Measurements from ENCODE around the gene SLC35F3. TPM values are rescaled to one million over a fixed set of nuclear protein-coding genes. Genes with fewer than 3 reads are reported as not detected.

Gene SLC35F3
- total RNA-seq, 1 donor from 2014 or later, result 2.5 TPM

Small RNAs within 50 kb of the gene (small RNA-seq; reads per million reads assigned to genes)
- gene MIR4671 (ENCODE audit: low replicate concordance), result 0.24 reads per million
